H1 (cell line): ENCODE data around the gene PRKAR2B.

Experiments
- RXRA ChIP-seq: IDR thresholded peaks from 2 replicates; pipeline ENCODE4 v1.6.1; 2011; ENCODE audit warnings: low read depth, mild to moderate bottlenecking, low read length, moderate library complexity; ENCODE audit not compliant: insufficient read depth
- TF ChIP-seq, protein P1 (sequence below), 3 experiments: IDR thresholded peaks; 1 replicate in 2 of 3; 2 replicates in 1 of 3; pipeline versions ENCODE4 v1.5.1 to v1.6.1; 2011; ENCODE audit warnings: low read length in 3 of 3, mild to moderate bottlenecking in 3 of 3, inconsistent platforms in 2 of 3, low read depth in 1 of 3, moderate library complexity in 1 of 3; ENCODE audit not compliant: insufficient read depth in 1 of 3; ENCODE audit errors: control extremely low read depth in 1 of 3

DNA sequence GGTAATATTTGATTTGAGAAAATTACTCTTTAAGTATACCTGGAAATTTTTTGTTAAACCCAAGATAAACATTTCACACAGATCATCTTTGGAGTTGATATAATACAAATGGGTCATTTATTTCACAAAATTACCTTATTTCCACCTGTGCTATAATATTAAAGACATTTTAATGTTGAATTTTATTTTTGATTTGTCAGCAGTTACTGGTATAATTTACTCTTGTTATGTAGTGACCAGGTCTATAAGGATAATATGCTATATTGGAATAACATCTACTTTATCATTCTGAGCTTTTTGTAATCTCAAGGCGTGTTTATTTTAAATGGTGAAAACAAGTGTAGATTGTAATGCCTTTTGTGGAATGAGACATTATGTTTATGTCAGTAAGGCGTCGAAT lies 26.6 kb downstream of the PRKAR2B start:
- TF ChIP-seq, protein P1, sequence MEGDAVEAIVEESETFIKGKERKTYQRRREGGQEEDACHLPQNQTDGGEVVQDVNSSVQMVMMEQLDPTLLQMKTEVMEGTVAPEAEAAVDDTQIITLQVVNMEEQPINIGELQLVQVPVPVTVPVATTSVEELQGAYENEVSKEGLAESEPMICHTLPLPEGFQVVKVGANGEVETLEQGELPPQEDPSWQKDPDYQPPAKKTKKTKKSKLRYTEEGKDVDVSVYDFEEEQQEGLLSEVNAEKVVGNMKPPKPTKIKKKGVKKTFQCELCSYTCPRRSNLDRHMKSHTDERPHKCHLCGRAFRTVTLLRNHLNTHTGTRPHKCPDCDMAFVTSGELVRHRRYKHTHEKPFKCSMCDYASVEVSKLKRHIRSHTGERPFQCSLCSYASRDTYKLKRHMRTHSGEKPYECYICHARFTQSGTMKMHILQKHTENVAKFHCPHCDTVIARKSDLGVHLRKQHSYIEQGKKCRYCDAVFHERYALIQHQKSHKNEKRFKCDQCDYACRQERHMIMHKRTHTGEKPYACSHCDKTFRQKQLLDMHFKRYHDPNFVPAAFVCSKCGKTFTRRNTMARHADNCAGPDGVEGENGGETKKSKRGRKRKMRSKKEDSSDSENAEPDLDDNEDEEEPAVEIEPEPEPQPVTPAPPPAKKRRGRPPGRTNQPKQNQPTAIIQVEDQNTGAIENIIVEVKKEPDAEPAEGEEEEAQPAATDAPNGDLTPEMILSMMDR (IDR thresholded peaks at IDR 0.05; ENCODE audit: control extremely low read depth in 1 of 3, insufficient read depth in 1 of 3, low read depth in 1 of 3, low read length in 3 of 3) = no peak
- no peak for TF ChIP-seq RXRA
